GM19328 (cell line): ENCODE data around the gene SDR42E2.
"Not testable (repeated sequence)": the region's sequence is repeated elsewhere in the genome, so short reads cannot be mapped to it uniquely, and the experiment has no call there.

Experiments
- ATAC-seq: cut with Tn5 transposase; IDR thresholded peaks from one replicate; pipeline ENCODE4 v1.9.1; 2021; ENCODE audit warnings: mild to moderate bottlenecking, moderate library complexity; ENCODE audit not compliant: unreplicated experiment

SDR42E2 gene

GRCh38 chr16:22161401-22161800 lies 905 bp upstream of the SDR42E2 start:
- ATAC-seq: no peak

DNA sequence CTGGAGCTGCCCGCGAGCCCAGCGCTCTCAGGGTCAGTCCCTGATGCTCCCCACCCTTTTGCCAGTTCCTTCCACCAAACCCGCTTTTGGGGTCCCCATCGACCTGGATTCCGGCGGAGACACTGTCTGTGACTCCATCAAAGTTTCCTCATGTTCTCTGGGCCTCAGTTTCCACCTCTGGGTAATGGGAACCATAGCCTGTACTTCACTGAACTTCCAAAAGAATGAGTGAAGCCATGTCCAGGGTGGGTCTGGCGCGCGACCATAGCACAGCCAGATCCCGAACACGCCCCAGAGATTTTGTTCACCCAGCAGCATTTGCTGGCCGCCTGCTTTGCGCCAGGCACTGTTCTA lies 327 bp downstream of the SDR42E2 start:
- no peak for ATAC-seq

DNA sequence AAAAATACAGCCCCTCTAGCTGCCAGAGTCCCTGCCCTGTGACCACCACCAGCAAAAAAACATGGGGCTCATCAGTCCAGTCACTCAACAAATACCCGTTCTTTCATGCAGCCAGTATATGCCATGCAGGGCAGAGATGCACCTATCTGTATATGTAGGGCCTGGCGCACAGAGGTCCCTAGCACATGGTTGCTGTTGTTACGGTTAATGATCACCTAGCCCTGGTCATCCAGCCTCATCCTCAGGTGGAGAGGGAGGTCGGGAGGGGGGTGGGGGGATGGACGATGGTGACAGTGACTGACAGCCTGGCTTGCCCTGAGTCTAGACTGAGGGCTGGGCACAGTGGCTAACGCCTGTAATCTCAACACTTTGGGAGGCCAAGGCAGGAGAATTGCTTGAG lies 1.5 kb downstream of the SDR42E2 start:
- ATAC-seq: no peak

DNA sequence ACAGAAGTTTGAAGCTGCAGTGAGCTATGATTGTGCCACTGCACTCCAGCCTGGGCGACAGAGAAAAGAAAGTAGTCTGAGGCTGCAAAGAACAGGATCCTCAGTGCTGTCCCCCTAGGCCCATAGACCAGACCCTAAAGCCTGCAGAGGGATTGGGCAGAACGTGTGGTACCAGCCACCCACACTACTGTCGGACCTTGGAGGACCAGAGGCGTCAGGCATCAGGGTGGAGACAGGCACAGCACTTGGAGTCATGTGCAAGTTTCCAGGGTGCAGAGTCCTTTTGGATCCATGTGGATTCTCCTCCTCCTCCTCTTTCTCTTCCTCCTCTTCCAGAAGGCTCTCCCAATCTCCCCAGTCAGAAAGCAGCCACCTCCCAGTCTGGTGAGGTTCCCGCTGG lies 2.2 kb downstream of the SDR42E2 start:
- no peak for ATAC-seq

GRCh38 chr16:22165508-22166285 lies 3.4 kb downstream of the SDR42E2 start:
- no peak for ATAC-seq

- no peak for ATAC-seq
Observed at GRCh38 chr16:22171953-22172352, 9.6 kb downstream of the SDR42E2 start.

GRCh38 chr16:22172642-22173041 lies 10.3 kb downstream of the SDR42E2 start:
- not testable (repeated sequence) for ATAC-seq

- no peak for ATAC-seq
Observed at GRCh38 chr16:22174642-22175041, 12.3 kb downstream of the SDR42E2 start.

- no peak for ATAC-seq
Observed at GRCh38 chr16:22177968-22178930, 15.9 kb downstream of the SDR42E2 start.

GRCh38 chr16:22181426-22181825 lies 19.1 kb downstream of the SDR42E2 start:
- ATAC-seq: no peak

DNA sequence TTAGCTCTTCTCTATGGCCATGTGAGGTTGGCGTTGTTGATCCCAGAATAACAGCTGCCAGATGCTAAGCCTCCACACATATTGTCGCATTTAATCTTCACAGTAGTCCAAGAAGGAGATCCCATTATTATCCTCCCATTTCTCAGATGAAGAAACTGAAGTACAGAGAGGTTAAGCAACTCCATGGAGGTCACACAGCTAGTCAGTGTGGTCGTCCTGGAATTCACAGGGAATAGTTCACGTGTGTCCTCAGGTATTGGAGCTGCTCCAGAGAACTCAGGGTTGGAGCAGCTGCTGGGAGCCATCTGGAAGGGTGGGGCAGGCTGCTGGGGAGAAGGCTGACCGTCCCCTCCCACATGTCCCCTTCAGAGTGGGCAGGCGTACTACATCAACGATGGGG lies 19.5 kb downstream of the SDR42E2 start:
- ATAC-seq: no peak

DNA sequence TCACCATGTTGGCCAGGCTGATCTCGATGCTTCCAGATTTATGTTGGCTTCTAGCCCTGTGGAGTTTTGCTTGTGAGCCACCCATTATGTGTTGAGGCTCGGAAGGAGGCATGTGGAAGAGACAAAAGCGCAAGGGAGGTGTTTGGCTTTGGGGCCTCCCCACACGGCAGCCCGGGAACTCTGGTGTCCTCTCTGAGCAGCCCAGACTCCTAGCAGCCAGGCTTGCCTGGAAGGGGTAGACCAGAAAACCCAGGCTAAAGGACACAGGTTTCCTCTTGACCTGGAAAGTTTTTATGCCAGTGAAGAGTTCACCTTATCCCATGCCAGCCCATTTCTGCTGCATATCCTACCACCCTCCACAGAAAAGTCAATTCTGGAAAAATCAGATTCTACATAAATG lies 21.0 kb downstream of the SDR42E2 start:
- ATAC-seq: no peak

- no peak for ATAC-seq
Observed at GRCh38 chr16:22183901-22184614, 21.8 kb downstream of the SDR42E2 start.

DNA sequence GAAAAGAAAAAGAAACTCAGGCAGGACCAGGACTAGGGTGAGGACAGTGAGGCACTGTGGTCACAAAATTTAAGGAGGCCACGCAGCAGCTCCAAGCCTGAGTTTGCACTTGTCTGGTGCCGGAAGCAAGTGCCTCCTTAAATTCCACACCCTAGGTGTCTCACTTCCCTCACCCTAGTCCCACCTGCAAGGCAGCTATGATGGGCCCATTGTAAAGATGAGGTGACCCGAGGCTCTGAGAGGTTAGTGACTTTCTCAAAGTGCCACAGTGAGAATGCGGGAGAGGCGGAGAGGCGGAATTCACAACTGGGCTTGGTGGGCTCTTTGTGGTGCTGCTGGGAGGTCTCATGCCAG lies 22.3 kb downstream of the SDR42E2 start:
- no peak for ATAC-seq

DNA sequence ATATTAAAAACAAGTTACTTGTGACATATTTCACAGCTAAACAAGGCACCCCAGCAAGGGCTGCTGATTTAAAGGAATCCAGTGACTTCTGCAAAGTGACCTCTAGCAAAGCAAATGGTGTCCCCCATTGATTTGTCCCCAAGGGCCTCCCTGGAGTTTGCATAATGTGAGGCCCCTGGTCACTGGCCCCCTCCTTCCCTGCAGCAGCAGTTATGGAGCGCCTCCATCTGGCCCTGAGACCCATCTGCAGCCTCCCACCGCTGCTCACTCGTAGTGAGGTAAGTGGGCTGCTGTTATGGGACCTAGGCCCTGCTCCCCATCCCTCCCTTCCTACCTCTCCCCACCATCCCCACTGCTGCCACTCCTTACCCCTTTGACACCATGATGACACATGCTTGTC lies 24.2 kb downstream of the SDR42E2 start:
- ATAC-seq: no peak

DNA sequence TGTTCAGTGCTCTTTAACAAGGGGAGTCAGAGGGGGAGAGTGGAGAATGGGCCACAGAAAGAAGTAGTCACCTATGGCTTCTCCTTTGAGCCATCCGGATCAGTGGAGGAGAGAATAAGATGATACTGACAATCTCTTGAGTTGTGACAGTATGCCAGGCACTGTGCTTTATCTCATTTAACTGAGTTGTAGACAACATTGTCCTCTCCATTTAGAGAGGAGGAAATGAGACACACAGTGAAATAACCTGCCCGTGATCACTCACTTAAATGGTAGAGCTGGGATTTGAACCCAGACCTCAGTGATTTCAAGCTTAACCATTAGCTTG lies 25.9 kb downstream of the SDR42E2 start:
- ATAC-seq: no peak

DNA sequence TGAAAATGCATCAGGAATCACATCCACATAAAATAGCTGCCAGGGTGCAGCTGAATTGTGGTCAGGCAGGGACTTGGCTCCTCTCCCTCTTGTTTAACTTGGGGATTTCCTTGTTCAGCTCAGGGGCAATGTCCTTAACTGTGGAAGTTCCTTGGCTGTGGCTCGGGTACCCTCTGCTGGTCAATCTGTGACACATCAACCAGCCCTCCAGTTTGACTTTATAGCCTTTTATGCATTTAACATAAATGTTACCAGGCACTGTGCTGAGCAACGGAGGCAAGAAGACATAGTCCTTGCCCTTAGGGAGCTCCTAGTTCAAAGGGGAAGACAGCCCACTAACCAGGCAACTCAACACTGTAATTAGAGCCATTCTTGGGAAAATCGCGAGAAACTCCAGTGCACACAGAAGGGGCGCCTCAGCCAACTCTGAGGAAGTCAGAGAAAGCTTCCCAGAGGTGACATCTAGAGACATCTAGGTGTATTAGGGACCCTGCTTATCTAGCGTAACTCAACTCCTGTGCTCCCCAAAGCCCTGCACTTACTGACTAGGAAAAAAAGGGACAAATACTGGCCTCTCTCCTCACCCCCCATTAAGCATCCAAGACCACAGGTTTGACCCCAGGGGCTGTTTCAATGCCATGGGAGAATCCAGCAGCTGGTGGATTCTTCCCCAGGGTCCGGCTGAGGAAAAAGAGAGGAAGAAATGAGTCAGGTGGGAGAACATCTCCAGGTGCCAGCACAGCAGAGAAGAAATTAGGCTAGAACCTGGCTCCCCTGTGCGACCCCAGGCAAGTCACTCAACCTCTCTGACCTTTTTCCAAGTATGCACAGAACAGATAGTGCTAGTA lies 26.5 kb downstream of the SDR42E2 start:
- ATAC-seq: no peak

- ATAC-seq: no peak
Observed at GRCh38 chr16:22189473-22190080, 27.3 kb downstream of the SDR42E2 start.

DNA sequence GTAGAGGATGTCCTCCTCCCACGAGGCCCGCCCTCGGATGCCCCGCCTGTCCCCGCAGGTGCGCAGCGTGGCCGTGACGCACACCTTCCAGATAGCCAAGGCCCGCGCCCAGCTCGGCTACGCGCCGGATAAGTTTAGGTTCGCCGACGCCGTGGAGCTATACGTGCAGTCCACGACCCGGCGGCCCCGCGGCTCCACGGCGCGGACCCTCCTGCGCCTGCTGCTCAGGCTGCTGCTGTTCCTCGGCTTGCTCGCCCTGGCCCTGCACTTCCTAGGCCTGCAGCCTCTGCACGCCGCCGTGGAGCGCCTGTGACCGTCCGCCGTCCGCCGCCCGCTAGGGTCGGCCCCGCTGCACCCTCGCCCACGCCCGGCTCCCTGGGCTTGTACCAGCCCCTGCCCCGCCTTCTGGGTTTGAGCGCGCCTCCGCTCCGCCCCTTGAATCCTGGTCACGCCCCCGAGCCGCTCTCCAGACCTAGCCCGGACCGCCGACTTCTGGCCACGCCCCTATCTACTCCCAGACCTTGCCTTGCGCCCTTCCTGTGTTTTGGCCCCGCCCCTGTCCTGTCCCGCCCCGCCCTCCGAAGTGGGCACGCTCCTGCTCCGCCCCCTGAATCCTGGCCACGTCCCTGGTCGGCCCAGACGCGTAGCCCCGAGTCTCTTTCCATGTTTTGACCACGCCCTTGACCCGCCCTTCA lies 27.9 kb downstream of the SDR42E2 start:
- ATAC-seq: peak; percentile 51
